ENCODE measurements around the gene SH2B3. TPM values are rescaled to one million over a fixed set of nuclear protein-coding genes. Genes with fewer than 3 reads are reported as not detected.
A peak's percentile ranks its signal among the peaks of the same experiment; 100 is the strongest.

The SH2B3 gene
- total and polyA plus RNA-seq, 2 of the 13 experiments (the other 11 are each of a cell fraction or from before 2014, with no cell fraction given): 6.8 to 6.9 TPM

DNA sequence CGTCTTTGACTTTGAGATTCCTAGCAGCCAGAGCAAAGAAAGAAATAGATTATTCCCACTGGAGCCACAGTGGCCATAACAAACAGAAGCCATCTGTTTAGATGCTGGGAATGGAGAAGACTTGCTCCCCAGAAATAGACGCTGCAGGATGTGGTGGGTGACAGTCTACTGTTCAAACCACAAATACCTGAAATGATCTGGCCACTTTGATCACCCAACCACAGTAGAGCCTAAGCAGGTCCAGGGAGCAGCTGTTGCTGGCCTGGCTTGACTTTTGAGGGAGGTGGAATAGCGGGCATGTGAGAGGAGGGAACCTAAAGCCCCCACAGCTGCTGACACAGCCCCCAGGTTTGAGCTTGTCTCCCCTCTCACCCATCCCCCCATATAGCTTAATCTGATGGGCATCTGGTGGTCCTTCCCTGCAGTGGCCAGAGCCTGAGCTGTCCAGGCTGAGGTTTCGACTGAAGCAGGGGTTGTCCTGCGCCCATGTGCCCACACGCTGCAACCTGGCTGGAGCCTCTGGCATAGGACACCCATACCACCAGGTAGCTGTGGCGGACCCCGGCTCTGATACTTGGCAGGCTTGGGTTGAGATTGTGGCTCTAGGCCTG lies 38.7 kb downstream of the SH2B3 start (continued):
- TF ChIP-seq TEAD3 (CRISPR knock-in tag; optimal IDR thresholded peaks at IDR 0.05; ENCODE audit: borderline replicate concordance): no peak
- TF ChIP-seq ZNF383 (CRISPR knock-in tag; IDR thresholded peaks at IDR 0.05; ENCODE audit: borderline replicate concordance): no peak

DNA sequence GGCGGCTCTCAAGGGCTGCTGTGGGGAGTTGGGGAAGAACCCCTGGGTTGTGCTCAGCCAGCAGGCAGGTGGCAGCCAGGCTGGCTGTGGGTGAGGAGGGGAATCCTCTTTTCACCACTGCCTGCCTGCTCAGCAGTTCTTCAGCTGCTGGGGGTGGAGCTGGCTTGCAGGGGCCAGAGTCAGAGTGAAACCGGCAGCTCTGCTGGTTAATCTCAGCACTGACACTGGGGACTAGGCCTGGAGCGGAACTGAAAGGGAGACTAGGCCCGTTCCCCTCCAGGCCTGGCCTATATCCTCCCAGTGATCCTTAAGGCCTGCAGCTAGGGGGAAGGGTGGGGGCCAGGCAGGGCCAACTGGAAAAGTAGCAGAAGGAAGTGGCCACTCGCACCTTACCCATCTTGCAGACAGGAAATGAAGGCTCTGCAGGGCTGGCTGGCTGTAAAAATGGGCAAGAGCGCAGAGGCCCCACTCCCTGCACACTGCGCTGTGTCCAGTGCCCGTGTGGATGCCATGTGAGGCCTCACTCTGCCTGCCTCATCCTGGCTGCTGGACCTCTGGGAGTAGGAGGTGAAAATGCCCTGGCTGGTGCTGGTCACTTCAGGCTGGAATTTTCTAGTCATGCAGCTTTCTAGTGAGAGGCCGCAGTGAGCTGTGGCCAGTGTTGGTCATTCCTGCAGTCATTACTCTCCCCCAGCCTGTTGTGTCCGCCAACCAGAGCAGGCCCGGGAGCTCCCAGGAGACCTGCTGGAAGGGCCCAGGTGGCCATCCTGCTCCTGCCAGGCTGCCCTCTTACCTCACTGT lies 39.4 kb downstream of the SH2B3 start:
- no peak overlapping the region for H3K27ac ChIP-seq (ENCODE audit: extremely low read length, insufficient read depth, low read length)
- intact Hi-C loops (cut with micrococcal nuclease; ENCODE audit: unreplicated experiment) (no loop called here), in situ Hi-C loops (cut with HindIII; ENCODE audit: extremely low pct_ligation_motif_present, low pct_unique_long_range_greater_than_20kb) (no loop called here)
- ATAC-seq (peak; percentile 5; the same call in 2 of the 3 replicates), FAIRE-seq (no peak), DNase-seq (ENCODE audit: low spot score) (no peak)
- H3K4me1 ChIP-seq (ENCODE audit: insufficient read depth, low read length): no peaks in the 10 kb centered on the region
- H4K20me1 ChIP-seq (ENCODE audit: insufficient read depth, low read length): 0 out of 2 replicates have a peak, but pooled peaks cover 5% of the 10 kb centered on the region
- H3K36me3 ChIP-seq (replicated peaks in 1 of 2; ENCODE audit: control insufficient read depth in 1 of 2, insufficient read depth in 2 of 2, low read length in 2 of 2): peaks cover 36 to 83% of the 10 kb centered on the region in 2 experiments
- no TSS peak for BruUV-seq (replicated peaks)
- no peak overlapping the region for H2AFZ ChIP-seq (ENCODE audit: low read length)
- no peaks in the 10 kb centered on the region for H3K9me3 ChIP-seq (ENCODE audit: low read length)
- H3K79me2 ChIP-seq (ENCODE audit: insufficient read depth, low read length): no peaks in the 10 kb centered on the region
- H3K9ac ChIP-seq (ENCODE audit: insufficient read depth, low read depth, low read length): no peak overlapping the region
- POLR2A ChIA-PET: interaction anchor here (0.9 kb wide), 1 partner anchor 41 kb away, joined by 3 read pairs; no protein-coding TSS in a partner anchor
- H3K4me2 ChIP-seq (ENCODE audit: low read depth, low read length): no peak overlapping the region
- H3K4me3 ChIP-seq (replicated peaks in 1 of 3; ENCODE audit: insufficient read depth in 1 of 3, low read depth in 2 of 3, low read length in 3 of 3): no peak overlapping the region
- no peaks in the 10 kb centered on the region; a peak in 1 of 5 replicates for H3K27me3 ChIP-seq (ENCODE audit: control insufficient read depth in 1 of 2, insufficient read depth in 2 of 2, low read length in 2 of 2)
- 0 out of 4 replicates have a peak, but pooled peaks of 1 of the 2 experiments have one; percentile 2 for TF ChIP-seq MAFK (conservative IDR thresholded peaks at IDR 0.05 in 1 of 2, IDR thresholded peaks at IDR 0.05 in 1 of 2; ENCODE audit: low read length in 2 of 2)
- no peak for TF ChIP-seq HIVEP1 (CRISPR knock-in tag; IDR thresholded peaks at IDR 0.05)
- peak; percentile 73 for TF ChIP-seq RBM22 (optimal IDR thresholded peaks at IDR 0.05; ENCODE audit: low read length)
- peak; percentile 45 for TF ChIP-seq AGO2 (optimal IDR thresholded peaks at IDR 0.05; ENCODE audit: low read depth, low read length)
- 88% methylated on average over 6 of the region's 11 CpGs for WGBS (ENCODE audit: low lambda C conversion rate)
- CTCF ChIA-PET (ENCODE audit: low intra/inter-chr PET ratio, low total read pairs): no interaction called here

All from HepG2 (cell line).